ENCODE measurements around the gene FOXP4. TPM values are rescaled to one million over a fixed set of nuclear protein-coding genes. Genes with fewer than 3 reads are reported as not detected.

Gene FOXP4
- total and polyA plus RNA-seq, 2 of the 13 experiments (the other 11 are each of a cell fraction or from before 2014, with no cell fraction given) = 11.0 to 12.4 TPM

GRCh38 chr6:41519745-41520699 is 26.2 kb upstream of the FOXP4 start (continued):
- TF ChIP-seq BHLHE40 (IDR thresholded peaks at IDR 0.05; ENCODE audit: low read length) (peak; percentile 30; the same call in 1 of the 2 replicates), ZMYM2 (CRISPR knock-in tag; IDR thresholded peaks at IDR 0.05) (peak; percentile 55), ZSCAN29 (CRISPR knock-in tag; conservative IDR thresholded peaks at IDR 0.05) (peak; percentile 85), ZNF12 (CRISPR knock-in tag; IDR thresholded peaks at IDR 0.05) (no peak; the same call in 1 of the 2 replicates), SNAPC4 (CRISPR knock-in tag; IDR thresholded peaks at IDR 0.05) (no peak; the same call in 1 of the 2 replicates), MTA3 (CRISPR knock-in tag; IDR thresholded peaks at IDR 0.05) (no peak), WIZ (CRISPR knock-in tag; IDR thresholded peaks at IDR 0.05) (no peak), MIER3 (CRISPR knock-in tag; IDR thresholded peaks at IDR 0.05; ENCODE audit: borderline replicate concordance) (0 out of 2 replicates have a peak, but pooled peaks have one; percentile 18), PATZ1 (CRISPR knock-in tag; IDR thresholded peaks at IDR 0.05) (peak; percentile 98), LCORL (IDR thresholded peaks at IDR 0.05) (no peak), LCORL (CRISPR knock-in tag; IDR thresholded peaks at IDR 0.05) (peak; percentile 95), SMAD3 (CRISPR knock-in tag; IDR thresholded peaks at IDR 0.05) (peak; percentile 70), ZNF609 (CRISPR knock-in tag; IDR thresholded peaks at IDR 0.05; ENCODE audit: borderline replicate concordance) (peak; percentile 94), ZNF280B (CRISPR knock-in tag; IDR thresholded peaks at IDR 0.05; ENCODE audit: borderline replicate concordance) (peak; percentile 47; the same call in 1 of the 2 replicates), ATF7-NPFF (CRISPR knock-in tag; IDR thresholded peaks at IDR 0.05; ENCODE audit: low read depth) (peak; percentile 28; the same call in 1 of the 2 replicates)

All from HepG2 (cell line).